Liver (tissue), 3 donors: ENCODE results near the gene MBD4.

Source experiments
- CTCF ChIP-seq: fragments of 150-350 bp; IDR thresholded peaks from 2 replicates; pipeline ENCODE4 v1.5.1; 2017; ENCODE audit warnings: improper control_type of control experiment, low read depth, low read length; ENCODE audit not compliant: missing input control
- MAX ChIP-seq: IDR thresholded peaks from 2 replicates; pipeline ENCODE4 v1.6.1; 2016; ENCODE audit warnings: antibody characterized with exemption
- RAD21 ChIP-seq, 2 donors: IDR thresholded peaks; 2 replicates each; pipeline ENCODE4 v1.6.1; 2016; ENCODE audit warnings: antibody characterized with exemption in 2 of 2, mild to moderate bottlenecking in 2 of 2
- REST ChIP-seq: IDR thresholded peaks from 2 replicates; pipeline ENCODE4 v1.6.1; 2016; ENCODE audit warnings: antibody characterized with exemption, mild to moderate bottlenecking
- RXRA ChIP-seq, 2 donors: IDR thresholded peaks; 2 replicates each; pipeline ENCODE4 v1.6.1; 2017 to 2018; ENCODE audit warnings: antibody characterized with exemption in 2 of 2, mild to moderate bottlenecking in 1 of 2
- SP1 ChIP-seq: IDR thresholded peaks from 2 replicates; pipeline ENCODE4 v1.6.1; 2018; ENCODE audit warnings: antibody characterized with exemption, mild to moderate bottlenecking
- TAF1 ChIP-seq: conservative IDR thresholded peaks from 2 replicates; pipeline ENCODE4 v1.6.1; 2016; ENCODE audit warnings: antibody characterized with exemption, mild to moderate bottlenecking
- YY1 ChIP-seq: IDR thresholded peaks from 2 replicates; pipeline ENCODE4 v1.6.1; 2016; ENCODE audit warnings: antibody characterized with exemption, mild to moderate bottlenecking
- ZBTB33 ChIP-seq: IDR thresholded peaks from 2 replicates; pipeline ENCODE4 v1.6.1; 2016; ENCODE audit warnings: antibody characterized with exemption
- donor health status: healthy.
- donor health status: healthy.

- no peak for TF ChIP-seq CTCF
- TF ChIP-seq MAX: no peak
- no peak for TF ChIP-seq RXRA (IDR thresholded peaks at IDR 0.05)
- TF ChIP-seq ZBTB33: no peak
- TF ChIP-seq SP1: no peak
- TF ChIP-seq YY1: no peak
- no peak for TF ChIP-seq TAF1
- TF ChIP-seq REST: no peak
- no peak for TF ChIP-seq RAD21 (IDR thresholded peaks at IDR 0.05)
Observed at GRCh38 chr3:129442947-129443346, 3.2 kb upstream of the MBD4 start.
